Tibial nerve (tissue), 4 donors: ENCODE data around the gene NOC4L. TPM values are rescaled to one million over a fixed set of nuclear protein-coding genes. Genes with fewer than 3 reads are reported as not detected.
"Not testable (repeated sequence)": the region's sequence is repeated elsewhere in the genome, so short reads cannot be mapped to it uniquely, and the experiment has no call there.

Experiments used
- DNase-seq, 2 donors: peaks; one replicate each; pipeline ENCODE4 v3.0.0-alpha.2; 2019; ENCODE audit warnings: low spot score in 2 of 2
- H3K27ac ChIP-seq, 4 donors: fragments of 200-600 bp; sonication (generic) in 3 of 4; one replicate each; pipeline ENCODE4 v1.5.1; 2017 to 2019; ENCODE audit warnings: mild to moderate bottlenecking in 1 of 4
- H3K27me3 ChIP-seq, 2 donors: fragments of 200-600 bp; sonication (generic) in 1 of 2; one replicate each; pipeline versions ENCODE4 v1.5.1 to v1.6.0; 2017 to 2019
- H3K36me3 ChIP-seq, 3 donors: fragments of 200-600 bp; sonication (generic); one replicate each; pipeline ENCODE4 v1.5.1; 2018 to 2019
- H3K4me1 ChIP-seq, 4 donors: fragments of 200-600 bp; sonication (generic) in 3 of 4; one replicate each; pipeline ENCODE4 v1.5.1; 2017 to 2019
- H3K4me3 ChIP-seq, 4 donors: fragments of 200-600 bp; sonication (generic) in 3 of 4; one replicate each; pipeline ENCODE4 v1.5.1; 2017 to 2019; ENCODE audit warnings: mild to moderate bottlenecking in 1 of 4, moderate library complexity in 1 of 4
- H3K9me3 ChIP-seq, 4 donors: fragments of 200-600 bp; sonication (generic) in 3 of 4; one replicate each; pipeline ENCODE4 v1.5.1; 2017 to 2019
- CTCF ChIP-seq, 5 experiments: fragments of 200-600 bp in 3 of 5; fragments of 450-650 bp in 2 of 5; sonication (generic) in 3 of 5; IDR thresholded peaks; one replicate each; pipeline ENCODE4 v1.5.1; 2016 to 2019; ENCODE audit warnings: antibody characterized with exemption in 5 of 5, mild to moderate bottlenecking in 3 of 5, moderate library complexity in 2 of 5
- EP300 ChIP-seq, 2 donors: sonication (generic); formaldehyde crosslinking; IDR thresholded peaks; one replicate each; pipeline ENCODE4 v1.6.1; 2017; ENCODE audit warnings: antibody characterized with exemption in 2 of 2, mild to moderate bottlenecking in 1 of 2
- POLR2A ChIP-seq, 2 donors: fragments of 450-650 bp; IDR thresholded peaks; one replicate each; pipeline ENCODE4 v1.6.1; 2017; ENCODE audit warnings: antibody characterized with exemption in 2 of 2, mild to moderate bottlenecking in 2 of 2, moderate library complexity in 2 of 2
- WGBS, 2 donors: methylation state at CpG; one replicate each; pipeline ENCODE4 v1.1.5; 2018; 5-methylcytosine and 5-hydroxymethylcytosine counted together
- total RNA-seq, 4 donors: library from RNA; depleted of rRNA; stranded (reverse); fragments of >200 nt; gene quantifications; one replicate each; pipeline ENCODE4 v1.1.0, GENCODE V29; 2016

The NOC4L gene
- total RNA-seq, 4 donors from 2014 or later, result 8.2 to 24.9 (median 17.0) TPM

- no peak overlapping the region for H3K4me3 ChIP-seq
- H3K27me3 ChIP-seq, result no peaks in the 10 kb centered on the region
- peaks cover 0 to 58% (median 10%) of the 10 kb centered on the region in 3 donors for H3K36me3 ChIP-seq
- peak in 1 of 2 donors; percentile 5 for DNase-seq
- no peak for TF ChIP-seq CTCF (IDR thresholded peaks at IDR 0.05)
- peaks cover 0 to 30% (median 15%) of the 10 kb centered on the region in 4 donors for H3K4me1 ChIP-seq
- WGBS, 2 donors, result 92 to 93% methylated on average over 27 to 35 of the region's 38 CpGs
- H3K27ac ChIP-seq, result no peak overlapping the region
- H3K9me3 ChIP-seq, result no peaks in the 10 kb centered on the region
These were observed 3.4 kb downstream of the NOC4L start for GRCh38 chr12:132147423-132148367.

DNA sequence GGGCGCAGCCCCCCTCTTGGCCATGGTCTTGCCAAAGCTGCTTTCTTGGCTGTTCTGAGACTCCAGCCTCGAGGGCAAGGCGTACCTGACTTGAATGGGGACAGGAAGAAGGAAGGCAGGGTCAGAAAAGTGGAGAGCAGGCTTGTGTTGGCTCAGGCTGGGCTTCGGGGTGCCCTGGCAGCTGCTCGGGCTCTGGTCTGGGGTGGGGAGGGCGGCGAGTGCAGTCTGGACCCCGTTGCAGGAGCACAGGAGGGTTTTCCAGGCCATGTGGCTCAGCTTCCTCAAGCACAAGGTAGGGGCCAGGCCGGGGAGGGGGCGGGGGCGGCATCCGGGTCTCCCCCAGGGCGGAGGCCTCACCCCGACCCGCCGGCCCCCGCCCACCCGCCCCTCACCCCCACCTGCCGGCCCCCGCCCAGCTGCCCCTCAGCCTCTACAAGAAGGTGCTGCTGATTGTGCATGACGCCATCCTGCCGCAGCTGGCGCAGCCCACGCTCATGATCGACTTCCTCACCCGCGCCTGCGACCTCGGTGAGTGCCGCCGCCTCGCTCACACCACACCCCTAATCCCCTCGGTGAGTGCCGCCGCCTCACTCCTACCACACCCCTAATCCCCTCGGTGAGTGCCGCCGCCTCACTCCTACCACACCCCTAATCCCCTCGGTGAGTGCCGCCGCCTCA, 4.2 kb downstream of the NOC4L start:
- H3K4me1 ChIP-seq, result peaks cover 0 to 23% (median 7%) of the 10 kb centered on the region in 4 donors
- no peak for DNase-seq
- no peak overlapping the region for H3K4me3 ChIP-seq
- H3K27ac ChIP-seq, result no peak overlapping the region
- H3K9me3 ChIP-seq, result no peaks in the 10 kb centered on the region
- WGBS, 2 donors, result 95 to 97% methylated on average over 29 to 33 of the region's 41 CpGs
- H3K27me3 ChIP-seq, result no peaks in the 10 kb centered on the region
- TF ChIP-seq CTCF (IDR thresholded peaks at IDR 0.05) (no peak), POLR2A (IDR thresholded peaks at IDR 0.05) (no peak), EP300 (IDR thresholded peaks at IDR 0.05) (no peak)
- peaks cover 0 to 58% (median 10%) of the 10 kb centered on the region in 3 donors for H3K36me3 ChIP-seq

GRCh38 chr12:132149526-132149925, 5.3 kb downstream of the NOC4L start:
- DNase-seq, H3K4me3 ChIP-seq, H3K9me3 ChIP-seq, H3K27ac ChIP-seq, H3K27me3 ChIP-seq: not testable (repeated sequence)
- 96% methylated on average over 8 of the region's 32 CpGs; no CpG with 5 or more reads in 1 of the 2 donors for WGBS, 2 donors
- Histone ChIP-seq H3K36me3 (peaks cover 0 to 58% (median 10%) of the 10 kb centered on the region in 3 donors), H3K4me1 (peaks cover 0 to 30% (median 10%) of the 10 kb centered on the region in 4 donors)

DNA sequence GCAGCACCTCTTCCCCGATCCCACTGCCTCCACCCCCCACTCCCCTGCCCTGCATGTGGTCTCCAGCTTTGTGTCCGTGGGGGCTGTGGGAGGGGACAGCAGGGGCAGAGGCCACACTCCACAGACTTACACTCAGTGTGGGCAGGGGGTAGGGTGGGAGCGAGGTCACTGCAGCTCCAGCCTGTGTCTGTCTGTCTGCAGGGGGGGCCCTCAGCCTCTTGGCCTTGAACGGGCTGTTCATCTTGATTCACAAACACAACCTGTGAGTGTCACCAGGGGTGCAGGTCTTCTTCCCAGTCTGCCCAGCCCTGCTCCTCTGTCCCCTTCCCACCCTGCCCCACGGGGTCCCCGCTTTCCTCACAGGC, 6.5 kb downstream of the NOC4L start:
- H3K36me3 ChIP-seq, result peaks cover 0 to 55% (median 10%) of the 10 kb centered on the region in 3 donors
- H3K27me3 ChIP-seq, result no peaks in the 10 kb centered on the region
- H3K27ac ChIP-seq, result no peak overlapping the region
- TF ChIP-seq CTCF (IDR thresholded peaks at IDR 0.05), result no peak
- TF ChIP-seq POLR2A (IDR thresholded peaks at IDR 0.05), result no peak
- TF ChIP-seq EP300 (IDR thresholded peaks at IDR 0.05), result no peak
- H3K4me3 ChIP-seq, result no peak overlapping the region
- H3K4me1 ChIP-seq, result peaks cover 0 to 19% (median 3%) of the 10 kb centered on the region in 4 donors
- no peak for DNase-seq
- WGBS, 2 donors, result 93% methylated on average over 3 of the region's 6 CpGs
- H3K9me3 ChIP-seq, result no peaks in the 10 kb centered on the region

DNA sequence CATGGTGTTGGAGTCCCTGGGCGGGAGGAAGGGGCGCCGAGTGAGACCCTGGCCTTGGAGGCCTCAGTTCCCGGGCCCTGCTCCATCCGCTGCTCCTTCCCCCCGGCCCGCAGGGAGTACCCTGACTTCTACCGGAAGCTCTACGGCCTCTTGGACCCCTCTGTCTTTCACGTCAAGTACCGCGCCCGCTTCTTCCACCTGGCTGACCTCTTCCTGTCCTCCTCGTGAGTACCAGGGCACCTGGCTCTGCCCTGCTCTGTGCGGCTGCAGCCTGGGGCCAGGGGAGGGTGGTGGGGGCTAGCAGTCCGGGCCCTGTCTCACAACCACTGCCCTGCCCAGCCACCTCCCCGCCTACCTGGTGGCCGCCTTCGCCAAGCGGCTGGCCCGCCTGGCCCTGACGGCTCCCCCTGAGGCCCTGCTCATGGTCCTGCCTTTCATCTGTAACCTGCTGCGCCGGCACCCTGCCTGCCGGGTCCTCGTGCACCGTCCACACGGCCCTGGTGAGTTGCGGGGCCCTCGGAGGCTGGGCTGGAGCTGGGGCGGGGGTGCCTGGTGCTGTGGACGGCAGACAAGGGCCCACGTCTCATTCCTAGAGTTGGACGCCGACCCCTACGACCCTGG, 7.0 kb downstream of the NOC4L start:
- Histone ChIP-seq H3K36me3 (peaks cover 0 to 55% (median 7%) of the 10 kb centered on the region in 3 donors), H3K4me3 (no peak overlapping the region), H3K27ac (no peak overlapping the region), H3K9me3 (no peaks in the 10 kb centered on the region), H3K4me1 (peaks cover 0 to 14% (median 3%) of the 10 kb centered on the region in 4 donors), H3K27me3 (no peaks in the 10 kb centered on the region)
- WGBS, 2 donors, result 93 to 95% methylated on average over 22 to 29 of the region's 36 CpGs
- no peak for DNase-seq
- TF ChIP-seq EP300 (IDR thresholded peaks at IDR 0.05) (no peak), POLR2A (IDR thresholded peaks at IDR 0.05) (no peak), CTCF (IDR thresholded peaks at IDR 0.05) (no peak)
